OCI-LY3 (cell line): ENCODE results near the gene BRD1.

Source experiments
- H2AFZ ChIP-seq: fragments of 200-600, 300-600 bp; shearing (Covaris generic); 2 replicates; pipeline ENCODE4 v1.6.0; 2014; ENCODE audit warnings: antibody characterized with exemption, low read depth, low read length
- H3K27ac ChIP-seq: fragments of 200-600, 300-600 bp; sonication (generic); 2 replicates; pipeline ENCODE4 v1.5.1; 2014; ENCODE audit warnings: mild to moderate bottlenecking, low read length, moderate library complexity, mixed read lengths
- H3K27me3 ChIP-seq: fragments of 200-600, 300-600 bp; sonication (generic); 2 replicates; pipeline ENCODE4 v1.6.1; 2014; ENCODE audit warnings: low read depth, low read length, mixed read lengths
- H3K36me3 ChIP-seq: fragments of 200-600, 300-600 bp; sonication (generic); replicated peaks from 2 replicates; pipeline ENCODE3; 2014; ENCODE audit warnings: low read depth, low read length, mixed read lengths
- H3K4me1 ChIP-seq: fragments of 300-600, 200-600 bp; sonication (generic); 2 replicates; pipeline ENCODE4 v1.6.1; 2014; ENCODE audit warnings: low read length, mixed read lengths
- H3K4me2 ChIP-seq: fragments of 200-600, 300-600 bp; sonication (generic); 2 replicates; pipeline ENCODE4 v1.6.1; 2014; ENCODE audit warnings: low read length, mixed read lengths
- H3K4me3 ChIP-seq: fragments of 300-600, 200-600 bp; sonication (generic); 2 replicates; pipeline ENCODE4 v1.5.1; 2014; ENCODE audit warnings: antibody characterized with exemption, mild to moderate bottlenecking, low read length, moderate library complexity
- H3K79me2 ChIP-seq: fragments of 300-600, 200-600 bp; shearing (Covaris generic); 2 replicates; pipeline ENCODE4 v1.6.1; 2014; ENCODE audit warnings: mild to moderate bottlenecking, low read length, mixed read lengths
- H3K9ac ChIP-seq: fragments of 300-600, 200-600 bp; shearing (Covaris generic); 2 replicates; pipeline ENCODE4 v1.6.0; 2014; ENCODE audit warnings: mild to moderate bottlenecking, low read length, moderate library complexity
- H3K9me3 ChIP-seq: fragments of 200-600, 300-600 bp; shearing (Covaris generic); 2 replicates; pipeline ENCODE4 v1.6.1; 2014; ENCODE audit warnings: low read length, mixed read lengths; ENCODE audit not compliant: insufficient read depth
- H4K20me1 ChIP-seq: fragments of 200-600, 300-600 bp; sonication (generic); 2 replicates; pipeline ENCODE4 v1.6.1; 2016; ENCODE audit warnings: low read length, mixed read lengths; ENCODE audit not compliant: insufficient read depth
- EZH2phosphoT487 ChIP-seq: fragments of 200-600 bp; shearing (Covaris generic); IDR thresholded peaks from 2 replicates; pipeline ENCODE4 v1.6.1; 2018; ENCODE audit warnings: antibody characterized with exemption, mixed run types, low read depth
- TF ChIP-seq, protein P1 (sequence below): fragments of 200-600, 300-600 bp; sonication (generic); IDR thresholded peaks from 2 replicates; pipeline ENCODE4 v1.5.1; 2014; ENCODE audit warnings: antibody characterized with exemption, low read length, low read depth

Gene BRD1

DNA sequence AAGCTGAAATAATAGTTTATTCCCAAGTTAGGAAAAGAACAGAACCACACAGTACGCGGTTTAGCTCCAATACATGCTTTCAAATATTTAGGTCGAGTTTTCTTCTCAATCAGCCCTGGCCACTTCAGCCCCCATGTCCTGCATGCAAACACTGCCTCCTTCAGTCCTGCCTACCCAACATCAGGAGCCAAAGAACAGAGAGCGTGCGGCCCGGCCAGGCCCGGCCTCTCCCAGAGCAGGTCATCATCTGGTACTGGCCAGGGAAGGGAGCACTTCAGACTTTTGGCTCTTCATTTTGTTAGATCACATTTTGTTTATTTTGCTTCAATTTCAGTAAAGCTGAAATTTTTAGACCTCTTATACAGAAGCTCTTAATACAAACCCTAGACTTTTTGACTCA is 6.7 kb downstream of the BRD1 start:
- Histone ChIP-seq H3K9ac (no peak overlapping the region), H3K4me3 (no peak overlapping the region), H3K9me3 (no peaks in the 10 kb centered on the region), H3K27ac (no peak overlapping the region), H2AFZ (no peak overlapping the region), H4K20me1 (peaks cover 62% of the 10 kb centered on the region), H3K4me1 (peaks cover 7% of the 10 kb centered on the region; the same call in 1 of the 2 replicates), H3K27me3 (no peaks in the 10 kb centered on the region), H3K36me3 (peaks cover 28% of the 10 kb centered on the region), H3K4me2 (no peak overlapping the region), H3K79me2 (peaks cover 100% of the 10 kb centered on the region)
- no peak for TF ChIP-seq EZH2phosphoT487
- TF ChIP-seq, protein P1, sequence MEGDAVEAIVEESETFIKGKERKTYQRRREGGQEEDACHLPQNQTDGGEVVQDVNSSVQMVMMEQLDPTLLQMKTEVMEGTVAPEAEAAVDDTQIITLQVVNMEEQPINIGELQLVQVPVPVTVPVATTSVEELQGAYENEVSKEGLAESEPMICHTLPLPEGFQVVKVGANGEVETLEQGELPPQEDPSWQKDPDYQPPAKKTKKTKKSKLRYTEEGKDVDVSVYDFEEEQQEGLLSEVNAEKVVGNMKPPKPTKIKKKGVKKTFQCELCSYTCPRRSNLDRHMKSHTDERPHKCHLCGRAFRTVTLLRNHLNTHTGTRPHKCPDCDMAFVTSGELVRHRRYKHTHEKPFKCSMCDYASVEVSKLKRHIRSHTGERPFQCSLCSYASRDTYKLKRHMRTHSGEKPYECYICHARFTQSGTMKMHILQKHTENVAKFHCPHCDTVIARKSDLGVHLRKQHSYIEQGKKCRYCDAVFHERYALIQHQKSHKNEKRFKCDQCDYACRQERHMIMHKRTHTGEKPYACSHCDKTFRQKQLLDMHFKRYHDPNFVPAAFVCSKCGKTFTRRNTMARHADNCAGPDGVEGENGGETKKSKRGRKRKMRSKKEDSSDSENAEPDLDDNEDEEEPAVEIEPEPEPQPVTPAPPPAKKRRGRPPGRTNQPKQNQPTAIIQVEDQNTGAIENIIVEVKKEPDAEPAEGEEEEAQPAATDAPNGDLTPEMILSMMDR = no peak

DNA sequence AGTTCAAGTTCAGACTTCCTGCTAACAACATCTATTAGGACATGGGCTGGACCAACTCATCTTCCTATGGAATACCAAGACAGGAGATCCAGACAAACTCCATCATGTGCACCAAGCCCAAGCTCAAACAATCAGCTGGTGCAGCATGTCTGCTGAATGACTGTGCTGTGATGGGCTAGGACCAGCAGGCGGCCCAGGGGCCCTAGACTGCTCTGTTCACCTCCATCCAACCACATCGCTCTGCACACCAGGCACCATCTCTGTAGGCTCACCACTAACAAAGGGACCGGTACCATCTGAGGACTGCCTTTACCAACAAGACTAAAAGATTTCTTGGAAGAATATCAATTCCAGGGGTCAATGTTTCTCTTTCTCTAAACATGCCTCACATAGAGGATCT is 10.3 kb downstream of the BRD1 start:
- Histone ChIP-seq H3K27me3 (no peaks in the 10 kb centered on the region), H3K9ac (no peak overlapping the region), H3K36me3 (peaks cover 16% of the 10 kb centered on the region), H4K20me1 (peaks cover 56% of the 10 kb centered on the region), H3K79me2 (peaks cover 100% of the 10 kb centered on the region), H3K4me2 (no peak overlapping the region), H3K4me3 (no peak overlapping the region), H3K9me3 (no peaks in the 10 kb centered on the region), H3K27ac (no peak overlapping the region), H2AFZ (no peak overlapping the region), H3K4me1 (peaks cover 6% of the 10 kb centered on the region)
- TF ChIP-seq EZH2phosphoT487 = no peak
- TF ChIP-seq, protein P1 = no peak

DNA sequence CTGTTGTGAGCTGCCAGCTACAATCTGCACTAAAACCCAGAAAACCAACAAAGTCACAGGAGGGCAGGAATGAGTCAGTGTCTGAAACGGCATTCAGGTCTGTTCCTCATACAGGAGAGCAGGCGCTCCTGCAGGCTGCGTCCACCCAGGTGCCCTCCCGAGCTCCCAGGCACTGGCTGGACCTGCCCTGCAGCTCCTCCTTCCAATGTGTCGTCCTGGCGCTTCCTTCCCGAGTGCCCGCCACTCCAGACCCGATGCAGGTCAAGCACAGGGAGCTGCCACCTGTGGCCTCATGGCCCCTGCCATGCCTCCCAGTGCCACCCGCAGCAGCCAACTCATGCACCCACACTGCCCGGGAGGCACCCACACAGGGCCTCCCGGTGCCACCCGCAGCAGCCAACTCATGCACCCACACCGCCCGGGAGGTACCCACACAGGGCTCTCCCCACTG is 12.0 kb downstream of the BRD1 start:
- no peak overlapping the region for H3K4me3 ChIP-seq

DNA sequence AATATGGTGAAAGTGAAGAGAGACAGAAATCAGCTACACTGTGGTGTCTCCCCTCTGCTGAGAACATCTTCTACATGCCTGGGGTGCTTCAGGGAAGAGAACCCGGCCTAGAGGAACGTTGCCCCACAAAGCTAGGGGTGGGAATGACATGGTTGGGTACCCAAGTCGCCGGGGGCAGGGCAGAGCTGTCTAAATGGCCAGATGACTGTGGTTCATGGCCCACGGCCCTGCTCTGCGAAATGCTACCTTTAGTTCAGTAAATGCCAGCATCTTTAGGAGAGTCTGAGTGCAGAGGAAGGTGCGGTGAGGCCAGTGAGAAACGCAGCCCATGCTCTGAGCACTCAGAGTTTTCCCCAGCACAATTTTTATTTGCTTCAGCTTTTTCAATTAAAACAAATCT is 12.8 kb downstream of the BRD1 start:
- peaks cover 10% of the 10 kb centered on the region for H3K36me3 ChIP-seq
- H3K4me3 ChIP-seq = no peak overlapping the region
- H3K27ac ChIP-seq = no peak overlapping the region
- peaks cover 100% of the 10 kb centered on the region for H3K79me2 ChIP-seq
- H3K9me3 ChIP-seq = no peaks in the 10 kb centered on the region
- no peaks in the 10 kb centered on the region for H3K27me3 ChIP-seq
- H4K20me1 ChIP-seq = peaks cover 73% of the 10 kb centered on the region
- H3K4me2 ChIP-seq = no peak overlapping the region
- peaks cover 6% of the 10 kb centered on the region for H3K4me1 ChIP-seq
- no peak overlapping the region for H2AFZ ChIP-seq
- no peak overlapping the region for H3K9ac ChIP-seq
- TF ChIP-seq EZH2phosphoT487 = no peak
- TF ChIP-seq, protein P1 = no peak

More for the DNA sequence above, 12.0 kb downstream of the BRD1 start:
- no peak overlapping the region for H2AFZ ChIP-seq
- no peaks in the 10 kb centered on the region for H3K27me3 ChIP-seq
- H3K9ac ChIP-seq = no peak overlapping the region
- no peak for TF ChIP-seq EZH2phosphoT487
- TF ChIP-seq, protein P1 = no peak
- peaks cover 16% of the 10 kb centered on the region for H3K36me3 ChIP-seq
- H3K79me2 ChIP-seq = peaks cover 100% of the 10 kb centered on the region
- no peak overlapping the region for H3K4me2 ChIP-seq
- H3K27ac ChIP-seq = no peak overlapping the region
- peaks cover 6% of the 10 kb centered on the region for H3K4me1 ChIP-seq
- no peaks in the 10 kb centered on the region for H3K9me3 ChIP-seq
- peaks cover 65% of the 10 kb centered on the region for H4K20me1 ChIP-seq
